Stimulated activated naive CD4-positive, alpha-beta T cell (primary cell): ENCODE data around the gene MPZL1.
A peak's percentile ranks its signal among the peaks of the same experiment; 100 is the strongest.
"Not testable (repeated sequence)": the region's sequence is repeated elsewhere in the genome, so short reads cannot be mapped to it uniquely, and the experiment has no call there.

Experiments
- DNase-seq, 6 experiments: peaks; one replicate each; lab custom pipeline; 2025; lab: John Stamatoyannopoulos, UW

Gene MPZL1

DNA sequence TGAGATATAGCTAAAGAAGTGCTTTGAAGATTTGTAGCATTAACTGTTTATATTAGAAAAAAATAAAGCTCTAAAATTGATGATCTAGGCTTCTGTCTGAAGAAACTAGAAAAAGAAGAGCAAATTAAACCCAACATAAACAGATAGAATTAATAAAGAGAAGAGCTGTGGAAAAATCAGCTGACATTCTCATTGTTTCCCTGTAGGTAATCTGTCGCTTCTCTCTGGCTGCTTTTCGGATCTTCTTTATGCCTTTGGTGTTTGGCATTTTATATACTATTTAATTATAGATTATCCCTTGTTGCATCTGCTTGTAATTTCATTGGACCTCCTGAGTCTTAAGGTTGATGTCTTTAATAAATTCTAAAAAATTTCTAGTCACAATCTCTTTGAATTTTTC lies 59.8 kb downstream of the MPZL1 start:
- no peak for DNase-seq

DNA sequence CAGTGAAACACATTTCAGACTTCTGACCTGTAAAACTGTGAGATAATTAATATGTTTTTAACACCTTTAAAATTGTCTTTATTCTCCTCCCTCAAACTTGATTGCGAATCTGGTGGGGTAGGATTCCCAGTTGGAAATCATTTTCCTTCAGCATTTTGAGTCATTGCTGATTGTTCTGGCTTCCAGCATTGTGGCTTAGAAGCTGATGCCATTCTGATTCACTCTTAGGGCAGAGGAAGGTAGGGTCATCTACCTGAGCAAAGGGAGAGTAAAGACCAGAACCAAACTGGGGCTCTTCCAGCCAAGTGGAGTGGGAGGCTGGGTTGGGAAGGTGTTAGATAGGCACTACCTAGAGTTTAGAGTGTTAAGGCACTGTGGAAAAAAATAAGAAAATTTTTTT lies 61.2 kb downstream of the MPZL1 start:
- no peak for DNase-seq

DNA sequence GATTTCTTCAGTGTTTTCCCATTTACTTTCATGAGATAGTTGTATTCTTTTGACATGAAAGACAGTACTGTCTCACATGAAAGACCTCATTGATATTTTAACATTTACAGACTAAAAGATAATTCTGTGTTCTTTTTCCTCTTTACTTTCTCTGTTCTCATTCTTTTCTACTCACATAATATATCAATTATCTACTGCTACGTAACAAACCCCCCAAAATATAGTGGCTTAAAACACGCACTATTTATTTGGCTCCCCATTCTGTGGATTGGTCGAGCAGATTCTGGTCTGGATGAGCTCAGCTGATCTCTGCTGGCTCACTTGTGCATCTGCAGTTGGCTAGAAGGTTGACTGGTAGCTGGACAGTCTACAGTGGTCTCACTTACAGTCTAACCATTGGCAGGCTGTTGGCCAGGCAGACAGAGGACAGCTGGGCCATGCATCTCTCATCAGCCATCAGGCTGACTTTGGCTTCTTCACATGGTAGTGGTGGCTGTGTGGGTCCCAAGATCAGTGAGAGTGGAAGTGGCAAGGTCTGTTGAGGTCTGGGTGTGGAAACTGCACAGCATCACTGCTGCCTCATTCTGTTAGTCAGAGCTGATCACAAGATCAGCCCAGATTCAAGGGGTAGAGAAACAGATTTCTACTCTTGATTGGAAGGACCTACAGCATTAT lies 63.2 kb downstream of the MPZL1 start:
- DNase-seq: no peak

DNA sequence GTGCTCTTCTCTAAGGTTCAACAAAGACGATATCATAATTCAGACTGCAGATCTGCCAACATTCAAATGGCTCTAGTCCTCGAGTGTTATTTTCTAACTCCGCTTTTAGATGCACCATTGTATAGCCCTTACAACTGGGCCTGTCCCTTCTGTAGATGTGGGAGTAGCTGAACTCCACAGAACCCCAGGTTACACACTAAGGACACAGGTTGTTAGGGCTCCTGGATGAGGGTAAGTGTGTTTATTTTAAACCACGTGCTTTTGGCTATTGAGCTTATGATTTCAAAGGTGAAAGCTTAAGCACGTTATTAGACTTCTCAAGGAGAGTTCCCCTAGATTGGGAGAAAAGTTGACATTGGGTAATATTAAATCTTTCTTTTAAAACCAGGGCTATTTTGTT lies 64.7 kb downstream of the MPZL1 start:
- no peak for DNase-seq

DNA sequence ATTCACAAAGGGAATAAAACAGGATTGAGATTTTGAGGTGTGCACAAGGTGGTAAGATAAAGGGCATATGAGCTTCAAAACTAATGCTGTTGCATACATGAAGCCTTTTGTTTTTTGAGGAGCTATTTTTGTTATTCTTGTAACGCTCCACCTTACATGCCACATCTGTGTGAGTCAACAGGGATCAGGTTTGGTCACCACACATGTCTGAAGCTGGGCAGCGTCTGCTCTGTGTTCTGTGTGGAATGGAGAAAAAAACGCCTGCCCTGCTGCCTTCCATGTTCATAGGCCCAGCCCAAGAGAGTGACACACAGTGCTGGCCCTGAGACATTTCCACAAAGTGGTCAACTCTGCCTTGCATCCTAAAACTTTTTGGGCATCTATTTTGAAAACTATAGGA lies 67.7 kb downstream of the MPZL1 start:
- no peak for DNase-seq

DNA sequence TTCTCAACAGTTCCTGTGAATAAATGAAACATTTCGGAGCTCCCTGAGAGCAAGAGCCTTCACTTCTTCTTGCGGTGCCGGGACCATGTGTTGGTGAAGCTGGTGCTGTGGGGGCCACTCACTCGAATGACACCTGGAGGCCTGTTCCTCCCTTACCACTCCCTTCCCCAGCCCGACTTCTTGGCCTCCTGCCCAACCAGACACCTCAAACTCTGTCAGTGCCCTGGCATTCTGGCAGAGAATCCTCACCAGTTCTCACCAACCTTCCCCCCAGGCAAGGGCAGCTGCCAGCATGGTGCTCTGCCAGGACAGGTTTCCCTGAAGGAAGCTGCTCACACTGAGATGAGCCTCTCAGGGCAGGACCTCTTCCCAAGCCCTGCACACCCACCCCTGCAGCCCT lies 68.3 kb downstream of the MPZL1 start:
- DNase-seq: no peak

DNA sequence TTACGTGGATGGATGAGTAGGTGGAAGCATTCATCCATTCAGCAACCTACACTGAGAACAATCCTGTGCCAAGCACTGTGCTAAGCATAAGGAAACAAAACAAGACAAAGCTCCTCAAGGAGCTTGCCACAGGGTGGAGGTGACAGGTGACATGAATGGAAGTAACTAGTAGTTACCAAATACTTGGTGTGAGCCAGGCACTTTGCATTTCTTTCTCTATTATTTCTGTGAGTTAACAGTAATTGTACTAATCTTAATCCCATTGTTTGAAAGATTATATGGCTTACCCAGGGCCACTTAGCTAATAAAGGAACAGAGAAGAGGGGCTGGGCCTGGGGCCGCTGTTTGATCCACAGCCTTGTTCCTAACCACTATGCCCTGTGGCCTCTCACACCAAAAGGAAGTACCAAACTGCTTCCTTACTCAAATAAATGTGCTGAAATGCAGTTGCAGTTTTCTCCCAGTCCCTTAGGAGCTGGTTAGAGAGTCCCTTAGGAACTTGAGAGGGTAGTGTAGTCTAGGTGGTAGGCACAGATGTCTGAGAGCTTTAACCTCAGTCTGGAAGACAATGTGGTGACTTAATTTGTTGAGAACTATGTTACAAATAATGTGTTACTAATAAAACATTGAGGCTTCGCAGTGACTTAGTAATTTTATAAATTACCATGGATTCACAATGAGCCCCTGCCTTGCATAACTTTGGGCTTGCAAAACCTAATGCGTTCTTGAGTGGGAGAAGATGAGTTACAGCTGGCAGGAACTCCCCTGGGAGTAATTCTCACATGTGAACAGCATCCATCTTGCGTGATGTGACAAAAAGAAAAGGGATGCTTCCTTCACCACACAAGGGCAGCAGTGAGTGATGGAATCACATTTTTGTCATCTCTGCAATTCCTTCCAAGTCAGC lies 69.8 kb downstream of the MPZL1 start:
- no peak for DNase-seq

DNA sequence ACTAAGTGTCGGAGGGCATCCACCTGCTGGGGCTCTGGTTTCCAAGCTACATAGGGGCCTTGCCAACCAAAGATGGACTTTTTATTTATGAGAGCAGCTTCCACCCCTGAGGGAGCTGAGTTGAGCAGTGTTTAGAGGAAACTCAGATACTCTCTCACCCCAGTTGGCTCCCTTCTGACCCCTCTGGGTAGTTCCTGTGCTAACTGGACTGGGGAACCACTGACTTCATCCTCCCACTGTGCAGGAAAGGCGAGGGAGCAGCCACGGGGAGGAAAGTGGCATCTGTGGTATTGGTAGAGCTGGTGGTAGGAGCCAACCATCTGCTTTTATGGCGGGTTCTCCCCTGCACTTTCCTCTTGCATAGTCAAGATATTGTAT lies 70.4 kb downstream of the MPZL1 start:
- DNase-seq: no peak

DNA sequence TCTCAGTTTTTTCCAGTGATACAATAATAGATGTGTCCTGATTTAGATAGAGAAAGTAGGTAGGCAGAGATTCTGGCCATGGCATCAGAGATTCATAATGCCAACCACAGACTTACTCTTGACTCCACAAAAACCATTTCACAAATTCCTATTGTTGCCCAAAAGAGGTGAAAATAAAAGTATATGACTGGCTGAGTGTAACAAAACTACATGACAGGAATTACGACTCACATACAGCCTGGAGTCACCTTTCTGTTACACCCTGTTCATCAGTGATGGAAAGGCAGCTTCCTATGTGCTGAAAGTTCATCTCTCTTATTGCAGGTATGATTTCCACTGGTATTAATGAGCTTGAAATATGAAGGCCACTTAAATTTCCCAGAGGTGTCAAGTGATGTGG lies 72.3 kb downstream of the MPZL1 start:
- no peak for DNase-seq

DNA sequence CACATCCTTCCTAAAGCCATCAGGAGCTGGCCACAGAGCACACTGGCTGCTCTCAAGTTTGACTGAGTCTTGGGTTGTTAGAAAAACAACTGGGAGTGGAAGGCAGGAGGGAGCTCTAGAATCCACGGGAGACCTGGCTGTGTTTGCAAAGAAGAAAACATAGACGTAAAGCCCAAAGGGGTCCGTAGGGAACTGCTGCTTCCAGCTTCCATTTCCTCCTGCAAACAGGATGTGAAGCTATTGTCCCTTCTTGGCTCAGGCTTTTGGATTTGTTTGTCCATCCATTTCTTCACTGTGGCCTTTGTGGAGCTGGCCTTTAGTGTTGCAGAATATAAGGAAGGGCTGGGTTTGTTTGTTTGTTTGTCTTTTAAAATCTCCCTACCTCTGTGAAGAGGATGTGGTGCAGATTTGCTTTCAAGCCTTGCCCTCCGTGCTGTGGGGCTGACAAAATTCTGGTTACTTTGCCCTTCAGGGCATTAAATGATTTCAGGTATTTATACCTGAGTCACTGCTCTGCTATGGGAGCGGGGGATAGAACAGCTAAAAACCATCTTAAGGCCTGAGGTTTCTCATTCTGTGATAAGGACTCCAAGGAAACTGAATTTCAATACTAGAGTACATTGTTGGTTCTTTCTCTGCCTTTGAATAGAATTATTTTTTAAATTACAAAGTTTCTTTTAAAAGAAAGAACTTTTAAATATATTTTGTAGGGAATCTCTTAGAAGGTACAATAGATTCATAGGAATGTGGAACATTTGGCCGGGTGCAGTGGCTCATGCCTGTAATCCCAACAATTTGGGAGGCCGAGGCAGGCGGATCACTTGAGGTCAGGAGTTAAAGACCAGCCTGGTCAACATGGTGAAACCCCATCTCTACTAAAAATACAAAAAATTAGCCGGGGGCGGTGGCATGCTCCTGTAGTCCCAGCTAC lies 74.3 kb downstream of the MPZL1 start:
- DNase-seq: no peak

DNA sequence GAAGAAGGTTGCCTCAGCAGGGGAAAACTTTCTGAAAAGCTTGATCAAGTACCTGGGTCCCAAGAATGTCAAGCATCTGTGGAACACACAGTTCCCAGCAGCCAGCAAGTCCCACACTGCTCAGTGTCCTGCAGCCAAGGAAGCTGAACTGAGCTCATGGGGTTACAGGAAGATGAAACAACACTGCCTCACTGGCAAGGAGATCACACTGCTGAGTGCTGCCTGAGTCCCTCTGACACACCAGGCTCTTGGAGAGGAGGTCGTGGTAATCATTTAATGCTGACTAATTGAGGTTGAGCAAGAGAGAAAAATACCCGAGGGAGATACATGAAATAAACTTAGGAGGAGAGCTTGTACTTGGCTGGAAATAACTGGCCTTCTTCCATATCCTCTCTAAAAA lies 75.2 kb downstream of the MPZL1 start:
- no peak for DNase-seq

DNA sequence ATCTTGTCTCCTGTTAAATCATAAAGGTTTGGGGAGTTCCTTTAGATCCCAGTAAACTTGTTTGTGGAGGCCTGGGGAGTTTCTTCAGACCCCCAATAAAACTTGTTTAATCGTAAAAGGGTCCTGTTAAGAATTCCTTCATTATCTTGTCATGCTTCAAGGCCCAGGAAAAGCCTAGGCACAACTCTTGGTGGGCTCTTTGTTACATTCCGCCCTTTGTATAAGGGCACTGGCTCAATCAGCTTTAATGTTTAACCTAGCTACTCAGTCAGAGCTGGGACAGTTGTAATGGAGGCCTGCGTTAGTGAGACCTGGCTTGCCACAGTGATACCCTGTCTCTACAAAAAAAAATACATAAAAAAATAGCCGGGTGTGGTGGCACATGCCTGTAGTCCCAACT lies 77.2 kb downstream of the MPZL1 start:
- no peak for DNase-seq

DNA sequence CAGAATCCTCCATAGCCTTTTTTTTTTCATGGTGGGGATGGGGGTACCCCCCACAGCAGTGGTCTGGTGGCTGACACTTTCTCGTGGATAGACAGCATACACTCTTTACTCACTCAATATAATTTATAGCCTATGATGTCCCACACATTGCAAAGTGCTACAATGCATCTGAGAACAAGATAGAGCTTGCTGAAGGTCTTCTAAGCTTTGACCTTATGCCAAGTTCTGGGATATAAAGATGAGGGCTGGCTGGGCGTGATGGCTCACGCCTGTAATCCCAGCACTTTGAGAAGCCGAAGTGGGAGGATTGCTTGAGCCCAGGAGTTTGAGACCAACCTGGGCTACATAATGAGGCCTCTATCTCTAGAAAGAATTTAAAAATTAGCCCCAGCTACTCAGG lies 78.0 kb downstream of the MPZL1 start:
- no peak for DNase-seq

DNA sequence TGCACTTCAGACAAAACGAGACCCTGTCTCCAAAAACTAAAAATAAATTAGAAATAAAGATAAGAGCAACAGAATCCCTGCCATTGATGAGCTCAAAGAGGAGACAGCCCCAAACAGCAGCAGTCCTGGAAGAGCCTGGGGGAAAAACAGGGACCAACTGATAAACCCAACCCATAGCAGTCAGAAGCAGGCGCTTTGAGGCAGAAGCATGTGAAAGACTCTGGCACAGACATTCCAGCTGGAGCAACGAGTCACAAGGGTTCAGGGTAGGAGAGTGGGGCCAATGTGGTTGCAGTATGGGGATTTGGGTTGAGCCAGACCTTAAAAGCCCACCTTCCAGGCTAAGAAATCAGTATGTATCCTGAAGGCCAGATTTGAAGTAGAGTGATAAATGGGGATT lies 78.5 kb downstream of the MPZL1 start:
- DNase-seq: no peak

DNA sequence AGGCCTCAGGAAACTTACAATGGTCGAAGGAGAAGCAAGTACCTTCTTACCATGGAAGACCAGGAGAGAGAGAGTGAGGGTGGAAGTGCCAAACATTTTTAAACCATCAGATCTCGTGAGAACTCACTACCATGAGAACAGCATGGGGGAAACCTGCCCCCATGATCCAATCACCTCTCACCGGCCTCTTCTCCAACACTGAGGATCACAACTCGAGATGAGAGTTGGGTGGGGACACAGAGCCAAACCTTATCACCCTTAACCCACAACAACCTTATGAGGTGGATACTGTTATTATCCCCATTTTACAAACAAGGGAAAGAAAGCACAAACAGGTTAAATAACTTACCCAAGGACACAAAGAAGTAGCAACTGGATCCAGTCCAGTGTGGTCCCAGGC lies 80.5 kb downstream of the MPZL1 start:
- no peak for DNase-seq

DNA sequence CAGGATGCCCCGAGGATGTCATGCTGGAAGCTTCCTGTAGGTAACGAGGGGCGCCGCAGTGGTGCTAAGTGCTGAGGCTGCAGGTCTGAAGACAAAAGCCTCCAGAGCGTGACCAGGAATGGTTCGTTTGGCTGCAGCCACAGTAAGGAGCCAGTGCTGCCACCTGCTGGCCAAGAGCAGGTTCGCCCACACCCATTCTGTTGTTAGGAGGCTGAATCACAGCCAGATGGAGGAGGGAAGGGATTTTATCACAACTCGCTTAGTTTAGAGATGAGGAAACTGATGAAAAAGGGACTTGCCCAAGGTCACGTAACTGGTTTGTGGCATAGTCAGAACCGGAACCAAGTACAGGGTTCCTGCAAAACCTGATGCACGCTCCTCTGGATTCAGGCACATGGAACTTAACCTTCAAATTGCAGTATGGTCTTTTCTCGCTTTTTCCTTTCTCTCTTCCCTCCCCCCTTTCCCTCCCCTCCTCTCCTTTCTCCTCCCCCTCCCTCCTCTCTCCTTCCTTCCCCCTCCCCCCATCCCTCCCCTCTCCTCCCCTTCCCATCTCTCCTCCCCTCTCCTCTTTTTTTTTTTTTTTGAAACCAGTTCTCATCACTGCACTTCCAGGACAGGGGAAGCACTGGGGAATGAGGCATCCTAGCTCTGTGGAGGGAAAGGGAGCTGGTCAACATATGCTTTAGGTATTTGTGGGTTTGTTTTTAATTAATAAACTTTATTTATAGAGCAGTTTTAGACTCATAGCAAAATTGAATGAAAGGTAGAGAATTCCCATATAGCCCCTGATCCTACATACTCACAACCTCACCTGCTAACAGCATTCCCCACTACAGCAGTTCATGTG lies 81.8 kb downstream of the MPZL1 start:
- peak; percentile 41 to 77 (median 64) for DNase-seq

DNA sequence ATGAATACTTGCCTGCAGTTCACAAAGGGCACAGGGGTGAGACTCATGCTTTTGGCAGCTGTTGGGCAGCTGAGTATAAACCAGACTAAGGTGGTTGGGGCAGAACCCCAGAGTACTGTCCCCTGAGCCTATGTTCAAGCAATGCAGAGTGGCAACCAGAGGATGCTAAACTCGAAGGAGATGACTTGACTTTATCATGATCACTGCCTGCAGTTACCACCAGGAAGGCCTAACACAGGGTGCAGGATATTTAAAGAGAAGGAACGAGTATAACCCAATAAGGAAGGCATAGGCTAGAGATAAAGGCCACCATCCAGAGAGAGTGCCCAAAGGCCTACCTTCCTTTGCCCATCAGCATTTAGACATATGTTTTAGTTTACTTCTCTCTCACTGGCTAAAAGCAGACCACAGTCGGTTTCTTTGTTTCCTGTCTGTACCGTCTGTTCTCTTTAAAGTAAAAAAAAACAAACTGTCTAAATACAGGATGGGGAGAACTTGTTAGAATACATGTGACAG lies 83.3 kb downstream of the MPZL1 start:
- peak in 3 of 6 experiments; percentile 43 to 51 (median 45) for DNase-seq

DNA sequence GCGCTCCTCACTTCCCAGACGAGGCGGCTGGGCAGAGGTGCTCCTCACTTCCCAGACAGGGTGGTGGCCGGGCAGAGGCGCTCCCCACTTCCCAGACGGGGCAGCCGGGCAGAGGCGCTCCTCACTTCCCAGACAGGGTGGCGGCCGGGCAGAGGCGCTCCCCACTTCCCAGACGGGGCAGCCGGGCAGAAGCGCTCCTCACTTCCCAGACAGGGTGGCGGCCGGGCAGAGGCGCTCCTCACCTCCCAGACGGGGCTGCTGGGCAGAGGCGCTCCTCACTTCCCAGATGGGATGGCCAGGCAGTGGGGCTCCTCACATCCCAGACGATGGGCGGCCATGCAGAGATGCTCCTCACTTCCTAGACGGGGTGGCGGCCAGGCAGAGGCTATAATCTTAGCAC lies 84.5 kb downstream of the MPZL1 start:
- DNase-seq: not testable (repeated sequence)

DNA sequence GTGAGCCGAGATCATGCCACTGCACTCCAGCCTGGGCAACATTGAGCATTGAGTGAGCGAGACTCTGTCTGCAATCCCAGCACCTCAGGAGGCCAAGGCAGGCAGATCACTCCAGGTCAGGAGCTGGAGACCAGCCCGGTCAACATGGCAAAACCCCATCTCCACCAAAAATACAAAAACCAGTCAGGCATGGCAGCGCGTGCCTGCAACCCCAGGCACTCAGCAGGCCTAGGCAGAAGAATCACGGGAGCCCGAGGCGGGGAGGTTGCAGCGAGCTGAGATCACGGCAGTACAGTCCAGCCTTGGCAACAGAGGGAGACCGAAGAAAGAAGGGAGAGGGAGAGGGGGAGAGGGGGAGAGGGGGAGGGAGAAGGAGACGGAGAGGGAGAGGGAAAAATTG lies 84.9 kb downstream of the MPZL1 start:
- DNase-seq: not testable (repeated sequence)

DNA sequence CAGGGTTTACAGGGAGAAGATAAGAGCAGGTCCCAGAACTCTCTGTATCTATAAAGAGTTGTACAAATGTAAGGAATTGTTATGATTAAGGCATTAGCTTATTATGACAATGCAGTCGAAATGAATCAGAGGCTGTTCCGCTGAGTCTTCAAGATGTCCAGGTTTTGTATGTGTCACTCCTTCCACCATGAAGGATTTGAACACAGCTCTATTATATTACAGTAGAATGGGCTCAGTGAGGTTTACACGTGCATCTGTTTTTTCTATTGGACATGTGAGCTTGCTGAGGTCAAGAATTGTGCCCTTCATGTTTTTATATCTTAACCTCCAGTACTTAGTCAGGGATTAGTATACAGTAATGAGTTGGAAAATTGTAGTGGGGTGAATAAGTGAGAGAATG lies 86.3 kb downstream of the MPZL1 start:
- no peak for DNase-seq

DNA sequence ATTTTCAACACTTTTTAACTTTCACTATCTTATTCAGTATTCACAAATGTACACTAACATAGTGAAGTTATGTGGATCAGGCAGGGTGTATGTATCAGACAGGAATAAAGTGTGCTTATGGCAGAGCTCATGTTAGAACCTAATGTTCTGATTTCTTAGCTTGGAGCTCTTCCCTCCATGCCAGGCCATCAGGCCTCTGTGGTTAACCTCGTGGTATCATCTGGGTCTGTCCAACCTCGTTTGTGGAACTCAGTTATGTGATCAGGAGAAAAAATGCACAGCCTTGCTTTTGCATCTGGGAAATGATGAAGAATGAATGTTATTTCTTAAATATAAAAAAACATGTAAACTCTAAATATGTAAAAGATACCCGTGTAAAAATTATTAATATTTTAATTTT lies 86.9 kb downstream of the MPZL1 start:
- DNase-seq: no peak
